GM19452 (cell line): Measurements from ENCODE around the gene TMEM178B.
"Not testable (repeated sequence)": the region's sequence is repeated elsewhere in the genome, so short reads cannot be mapped to it uniquely, and the experiment has no call there.

Experiments
- ATAC-seq: cut with Tn5 transposase; IDR thresholded peaks from one replicate; pipeline ENCODE4 v1.9.1; 2021; ENCODE audit not compliant: unreplicated experiment

TMEM178B gene

DNA sequence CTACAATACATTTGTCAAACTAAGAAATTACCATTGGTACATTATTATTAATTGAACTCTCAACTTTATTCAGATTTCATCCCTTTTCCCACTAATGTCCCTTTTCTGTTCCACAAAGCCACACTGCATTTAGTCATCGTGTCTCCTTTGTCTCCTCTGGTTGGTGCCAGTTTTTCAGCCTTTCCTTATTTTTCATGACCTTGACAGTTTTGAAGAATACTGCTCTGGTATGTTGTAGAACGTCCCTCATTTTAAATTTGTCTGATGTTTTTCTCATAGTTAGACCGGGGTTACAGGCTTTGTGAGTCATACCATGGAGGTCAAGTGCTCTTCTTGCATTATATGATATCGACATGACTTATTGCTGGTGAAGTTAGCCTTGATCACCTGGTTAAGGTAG is 304.0 kb downstream of the TMEM178B start:
- no peak for ATAC-seq

DNA sequence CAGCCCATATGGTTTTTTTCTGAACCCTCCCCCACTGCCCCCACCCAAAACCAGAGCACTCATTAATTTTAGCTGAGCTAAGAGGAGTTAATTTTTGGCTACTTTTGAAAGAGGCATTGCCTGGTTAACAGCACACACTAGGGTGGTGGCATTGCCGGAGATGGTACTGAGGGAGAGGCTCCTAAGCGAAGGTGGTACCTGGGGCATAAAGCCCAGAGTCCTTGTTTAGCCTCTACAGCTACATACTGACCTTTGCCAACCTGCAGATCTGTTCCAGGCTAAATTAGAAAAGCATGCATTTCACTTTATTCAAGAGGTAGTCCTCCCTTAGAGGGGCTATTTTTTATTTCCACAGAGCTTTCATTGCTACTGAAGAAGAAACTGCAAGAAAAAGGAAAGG is 304.5 kb downstream of the TMEM178B start:
- no peak for ATAC-seq

DNA sequence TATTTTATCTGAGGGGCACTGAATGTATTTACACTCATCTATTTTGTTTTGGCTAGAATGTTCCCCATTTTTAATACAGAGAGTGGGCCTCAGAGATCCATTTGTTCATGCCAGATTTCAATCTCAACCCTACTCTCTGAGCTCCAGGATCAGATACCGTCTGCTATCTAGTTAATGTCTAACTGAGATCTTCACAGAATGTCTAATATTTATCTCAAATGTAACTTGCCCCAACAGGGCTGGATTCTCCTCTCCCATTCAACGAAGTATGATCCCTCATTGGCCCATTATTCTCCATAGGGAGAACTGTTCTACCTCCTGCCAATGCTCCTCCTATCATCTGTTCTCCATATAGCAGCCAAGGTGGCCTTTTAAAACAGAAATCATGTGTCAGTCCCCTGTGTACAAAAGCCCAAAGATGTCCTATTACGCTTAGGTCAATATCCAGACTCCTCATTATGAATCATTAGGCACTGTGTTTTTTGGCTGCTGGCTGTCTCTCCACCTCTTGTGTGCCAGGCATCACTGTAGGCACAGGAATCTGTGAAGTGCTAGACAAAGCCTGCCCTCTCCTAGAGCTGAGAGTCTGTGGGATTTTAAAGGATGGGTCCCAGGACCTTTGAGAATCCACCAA is 308.0 kb downstream of the TMEM178B start:
- ATAC-seq, result no peak

DNA sequence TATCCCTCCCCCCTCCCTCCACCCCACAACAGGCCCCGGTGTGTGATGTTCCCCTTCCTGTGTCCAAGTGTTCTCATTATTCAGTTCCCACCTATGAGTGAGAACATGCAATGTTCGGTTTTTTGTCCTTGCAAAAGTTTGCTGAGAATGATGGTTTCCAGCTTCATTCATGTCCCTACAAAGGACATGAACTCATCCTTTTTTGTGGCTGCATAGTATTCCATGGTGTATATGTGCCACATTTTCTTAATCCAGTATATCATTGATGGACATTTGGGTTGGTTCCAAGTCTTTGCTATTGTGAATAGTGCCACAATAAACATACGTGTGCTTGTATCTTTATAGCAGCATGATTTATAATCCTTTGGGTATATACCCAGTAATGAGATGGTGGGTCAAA is 309.5 kb downstream of the TMEM178B start:
- ATAC-seq, result not testable (repeated sequence)

DNA sequence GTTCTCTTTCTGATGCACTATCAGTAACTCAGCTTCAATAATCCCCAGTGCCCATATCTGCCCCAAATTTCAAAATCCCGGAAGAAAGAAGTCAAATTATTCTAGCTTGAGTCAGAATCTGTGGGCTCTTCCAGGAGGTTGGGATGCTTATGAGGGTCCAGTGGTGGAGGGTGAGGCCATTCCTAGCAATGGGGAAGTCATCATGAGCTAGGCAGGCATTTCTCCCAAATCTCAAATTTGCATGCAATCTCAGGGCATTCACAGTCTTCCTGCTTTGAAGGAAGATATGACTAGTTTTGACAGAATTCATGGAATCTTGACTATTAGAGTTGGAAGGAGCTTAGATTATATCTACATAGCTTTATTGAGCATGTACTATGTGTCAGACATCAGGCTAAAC is 313.0 kb downstream of the TMEM178B start:
- ATAC-seq, result no peak

DNA sequence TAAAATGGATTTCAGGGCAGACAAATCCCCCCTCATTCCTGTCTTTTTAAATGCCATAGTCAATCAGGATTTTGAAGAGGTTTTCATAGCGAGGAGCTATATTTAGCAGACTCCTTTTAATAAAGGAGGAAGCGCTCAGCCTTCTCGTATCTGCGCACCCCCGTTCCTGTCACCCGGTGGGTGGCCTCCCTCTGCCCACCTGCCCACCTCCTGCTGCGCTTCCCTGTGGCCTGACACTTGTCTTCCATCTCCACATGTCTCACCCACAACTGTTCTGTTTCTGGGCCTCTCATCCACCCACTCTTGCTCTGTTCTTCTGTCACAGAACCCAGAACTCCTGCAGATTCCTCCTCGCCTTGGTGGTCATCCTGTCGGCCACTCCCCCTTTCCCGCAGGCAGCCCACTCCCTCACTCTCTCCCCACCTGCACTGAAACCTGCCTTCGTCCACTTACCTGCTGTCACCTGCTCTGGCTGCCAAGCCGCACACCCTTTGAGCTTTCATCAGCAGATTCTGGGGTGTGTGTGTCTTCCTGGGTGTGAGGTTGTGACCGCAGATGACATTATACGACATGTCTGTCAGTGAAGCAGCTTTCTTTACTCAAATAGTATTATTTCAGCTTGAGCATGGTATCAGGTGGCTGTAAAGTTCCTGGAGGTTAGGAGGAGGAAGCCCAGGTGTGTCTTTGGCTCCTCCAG is 313.8 kb downstream of the TMEM178B start:
- ATAC-seq, result no peak

DNA sequence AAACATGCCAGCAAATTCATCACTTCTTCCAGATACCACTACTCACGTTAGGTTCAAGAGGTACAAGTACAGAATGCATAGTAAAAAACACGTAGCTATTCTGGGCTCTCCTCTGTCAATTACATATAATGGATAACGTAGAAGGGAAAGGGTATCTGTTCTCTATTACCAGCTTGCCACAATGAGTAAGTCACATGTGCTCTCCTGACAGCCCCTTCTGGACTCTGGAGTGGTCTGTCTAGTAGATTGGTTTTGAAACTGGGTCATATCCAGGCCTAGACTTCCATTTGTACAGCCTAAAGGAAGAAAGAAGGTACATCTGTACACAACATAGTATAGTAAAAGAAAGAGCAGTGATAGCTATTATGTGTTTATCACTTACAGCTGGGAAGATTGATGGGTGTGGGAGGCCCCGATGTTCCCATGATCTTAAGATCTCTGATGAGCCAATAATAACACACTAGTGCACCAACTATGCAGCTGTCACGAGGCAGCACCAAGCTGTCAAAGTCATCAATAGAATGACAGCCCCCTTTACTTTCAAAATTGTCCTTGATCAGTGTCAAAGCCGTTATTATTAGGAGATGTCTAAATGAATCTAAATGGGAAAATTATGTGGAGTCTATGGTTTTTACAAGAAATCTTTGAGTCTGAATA is 315.4 kb downstream of the TMEM178B start:
- no peak for ATAC-seq

DNA sequence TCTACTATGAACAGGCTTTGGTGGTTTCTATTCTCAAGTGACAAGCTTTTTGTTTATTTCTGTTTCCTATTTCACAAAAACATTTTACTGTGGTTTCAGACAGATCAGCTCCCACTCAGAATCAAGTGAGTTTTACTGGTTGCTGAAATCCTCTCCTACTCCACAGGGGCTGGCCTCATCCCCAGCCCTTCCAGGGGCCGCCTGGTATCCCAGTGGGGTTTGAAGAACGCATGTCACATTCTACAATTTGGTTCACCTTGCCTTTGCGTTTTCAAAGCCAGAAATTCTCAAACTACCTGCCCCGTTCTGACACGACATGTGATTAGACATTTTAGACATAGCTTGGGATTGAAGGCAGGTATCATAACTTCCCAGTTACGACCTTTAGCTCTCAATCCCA is 316.5 kb downstream of the TMEM178B start:
- no peak for ATAC-seq

DNA sequence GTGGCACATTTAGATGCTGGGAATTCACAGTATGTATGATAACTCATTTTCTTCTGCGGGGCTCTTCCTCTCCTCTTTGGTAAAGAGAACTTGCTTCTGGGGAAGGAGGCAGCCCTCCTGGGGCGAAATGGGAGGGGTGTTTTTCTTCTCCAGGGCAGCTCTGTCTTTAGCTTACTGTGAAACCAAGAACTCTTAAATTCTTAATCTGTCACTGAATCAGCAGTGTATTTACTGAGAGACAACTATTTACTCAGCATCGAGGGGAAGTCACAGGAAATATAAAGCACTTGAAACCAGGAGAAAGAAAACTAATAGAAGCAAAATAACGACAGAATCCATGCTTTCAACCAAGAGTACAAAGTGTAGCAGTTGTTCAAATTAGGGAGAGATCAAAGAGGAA is 319.2 kb downstream of the TMEM178B start:
- no peak for ATAC-seq

DNA sequence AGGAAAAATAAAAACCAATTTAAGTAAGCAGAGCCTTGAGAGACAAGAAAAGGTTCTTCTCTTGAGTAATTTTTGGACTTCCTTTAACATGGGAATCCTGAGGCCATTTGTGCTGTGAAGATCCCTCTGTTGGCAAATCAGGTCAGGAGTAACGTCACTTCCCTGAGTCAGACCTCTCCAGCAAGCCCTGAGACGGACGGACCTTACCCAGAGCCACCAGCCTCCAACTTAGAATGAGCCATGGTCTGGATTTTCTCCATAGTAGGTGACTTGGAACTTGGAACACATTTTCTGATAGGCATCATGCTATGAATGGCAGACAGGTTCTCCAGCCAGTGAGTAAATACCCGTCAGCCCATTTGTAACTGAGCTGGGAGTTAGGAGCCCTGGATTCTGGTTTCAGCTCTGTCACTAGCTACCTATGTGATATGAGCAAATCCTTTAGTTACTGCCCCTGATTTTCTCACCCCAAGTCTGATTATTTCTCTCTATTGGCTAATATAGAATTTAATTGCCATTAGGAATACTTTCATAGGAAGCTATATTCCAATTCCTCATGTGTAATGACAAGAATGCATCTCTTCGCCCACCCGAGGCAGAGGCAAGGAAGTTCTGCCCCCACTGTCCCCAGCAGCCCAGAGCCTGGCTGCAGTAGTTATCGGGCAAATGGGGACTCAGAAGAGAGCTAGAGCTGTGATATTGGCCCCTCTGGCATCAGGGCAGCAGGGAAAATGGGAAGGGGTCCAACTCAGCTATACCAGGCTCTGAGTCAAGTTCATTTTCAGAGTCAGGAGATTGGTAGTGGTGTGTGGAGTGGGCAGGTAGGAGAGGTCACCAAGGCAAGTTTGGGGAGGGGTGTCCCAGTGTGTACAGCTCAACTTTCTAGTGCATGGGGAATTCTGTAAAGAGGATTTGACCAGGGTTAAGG is 323.6 kb downstream of the TMEM178B start:
- ATAC-seq, result no peak

DNA sequence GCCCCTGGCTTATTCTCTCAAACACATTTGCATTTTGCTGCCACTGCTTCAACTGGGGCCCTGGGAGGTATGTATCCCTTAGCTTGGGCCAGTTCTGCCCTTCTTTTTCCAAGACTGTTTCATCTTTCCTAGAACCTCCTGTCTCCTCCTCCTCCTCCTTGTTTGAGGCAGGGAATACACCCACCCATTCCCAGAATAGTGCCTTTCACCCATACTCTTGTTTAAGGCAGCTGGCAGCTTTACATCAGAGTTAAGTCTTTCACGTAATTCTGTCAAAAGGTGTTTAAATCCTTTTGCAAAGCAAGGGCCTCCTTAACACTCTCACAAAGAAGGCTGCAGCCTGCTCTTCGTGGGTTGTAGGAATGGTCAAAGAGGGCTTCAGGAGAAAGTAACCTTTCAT is 326.5 kb downstream of the TMEM178B start:
- no peak for ATAC-seq

DNA sequence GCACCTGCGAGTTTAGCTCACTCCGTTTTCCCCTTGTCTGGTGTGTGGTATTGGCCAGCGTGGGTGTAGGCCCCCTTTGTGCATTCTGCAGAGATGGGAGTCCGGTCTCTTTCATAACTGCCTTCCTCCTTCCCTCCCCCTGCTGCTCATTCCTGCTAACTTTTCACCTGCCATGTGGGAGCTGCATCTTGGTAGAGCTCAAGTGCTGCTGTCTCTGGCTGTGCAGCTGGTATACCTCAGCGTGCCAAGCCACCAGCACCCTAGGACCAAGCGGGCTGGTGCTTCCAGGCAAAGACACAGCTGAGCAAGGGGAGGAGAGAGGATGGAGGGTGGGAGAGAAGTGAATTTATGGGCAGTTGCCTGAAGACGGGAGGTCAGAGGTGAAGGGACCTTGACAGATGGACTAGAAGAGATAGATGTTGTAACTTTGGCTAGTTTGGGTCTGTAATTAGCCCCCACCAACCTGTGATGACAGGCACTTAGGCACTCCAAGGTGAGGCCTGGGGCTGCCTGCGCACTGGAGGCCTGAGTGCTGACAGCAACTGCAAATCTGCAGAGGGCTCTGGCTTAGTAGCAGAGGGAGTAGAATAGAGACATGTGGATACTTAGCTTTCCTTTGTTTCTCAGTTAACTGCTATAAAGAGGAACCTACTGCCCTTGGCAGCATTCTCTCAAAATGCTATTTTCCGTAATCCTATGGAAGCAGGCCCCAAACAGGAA is 328.6 kb downstream of the TMEM178B start:
- no peak for ATAC-seq

DNA sequence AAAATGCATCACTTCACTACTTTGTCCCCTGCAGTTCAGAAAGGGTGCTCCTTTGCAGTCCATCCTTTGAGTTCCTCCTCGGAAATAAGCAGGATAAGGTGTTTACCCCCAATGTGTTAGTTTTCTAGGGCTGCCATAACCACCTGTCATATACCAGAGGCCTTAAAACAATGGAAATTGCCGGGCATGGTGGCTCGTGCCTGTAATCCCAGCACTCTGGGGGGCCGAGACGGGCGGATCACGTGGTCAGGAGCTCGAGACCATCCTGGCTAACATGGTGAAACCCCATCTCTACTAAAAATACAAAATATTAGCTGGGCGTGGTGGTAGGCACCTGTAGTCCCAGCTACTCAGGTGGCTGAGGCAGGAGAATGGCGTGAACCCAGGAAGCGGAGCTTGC is 330.0 kb downstream of the TMEM178B start:
- ATAC-seq, result not testable (repeated sequence)

DNA sequence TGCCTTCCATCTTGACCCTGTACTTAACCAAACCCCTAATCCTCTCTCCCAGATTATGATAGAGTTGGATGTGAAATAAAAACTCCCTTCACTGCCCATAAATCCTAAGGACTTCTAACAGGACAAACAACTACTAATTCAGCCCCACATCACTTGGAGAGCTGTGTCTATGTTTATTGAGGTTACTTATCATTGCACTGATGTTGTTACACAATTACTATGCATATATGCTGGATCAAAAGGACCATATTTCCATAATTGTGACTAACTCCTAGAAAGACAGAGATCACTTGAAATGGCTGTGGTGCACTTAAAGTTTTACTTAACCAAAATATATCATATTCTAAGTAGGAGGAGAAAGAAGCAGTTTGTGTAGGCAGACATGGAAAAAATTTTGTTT is 332.5 kb downstream of the TMEM178B start:
- no peak for ATAC-seq

DNA sequence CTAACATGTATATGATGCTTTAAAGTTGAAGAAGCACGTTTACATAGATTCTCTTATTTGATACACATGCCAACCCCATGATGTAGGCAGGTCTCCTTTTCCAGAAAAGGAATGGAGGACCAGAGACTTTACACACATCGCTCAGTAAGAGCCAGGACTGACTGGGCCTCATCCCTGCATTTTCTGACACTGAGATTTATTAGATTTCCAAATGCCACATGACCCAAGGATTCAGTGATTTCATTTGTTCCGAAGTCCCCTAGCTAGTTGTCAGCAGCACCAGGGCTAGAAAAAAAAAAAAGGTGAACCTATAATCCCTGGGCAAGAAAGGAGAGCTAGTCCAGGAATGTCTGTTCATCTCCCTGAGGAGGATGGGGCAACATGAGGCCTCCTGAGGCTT is 334.0 kb downstream of the TMEM178B start:
- no peak for ATAC-seq

DNA sequence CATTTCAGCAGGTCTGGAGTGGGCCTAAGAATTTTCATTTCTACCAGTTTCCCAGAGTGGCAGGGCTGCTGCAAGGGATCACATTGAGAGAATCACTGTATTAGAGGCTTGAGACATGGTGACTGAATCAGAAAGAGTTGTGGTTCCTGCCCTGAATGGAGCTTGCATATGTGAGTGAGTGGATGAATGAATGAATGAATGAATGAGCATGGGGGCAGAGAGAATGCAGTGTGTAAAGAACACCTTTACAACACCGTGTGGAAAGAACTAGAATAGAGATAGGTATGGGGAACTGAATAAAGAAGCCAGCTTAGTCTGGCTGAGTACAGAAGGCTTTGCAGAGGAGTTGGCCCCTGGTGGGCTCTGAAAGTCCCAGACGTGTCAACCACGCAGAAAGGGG is 334.6 kb downstream of the TMEM178B start:
- no peak for ATAC-seq

DNA sequence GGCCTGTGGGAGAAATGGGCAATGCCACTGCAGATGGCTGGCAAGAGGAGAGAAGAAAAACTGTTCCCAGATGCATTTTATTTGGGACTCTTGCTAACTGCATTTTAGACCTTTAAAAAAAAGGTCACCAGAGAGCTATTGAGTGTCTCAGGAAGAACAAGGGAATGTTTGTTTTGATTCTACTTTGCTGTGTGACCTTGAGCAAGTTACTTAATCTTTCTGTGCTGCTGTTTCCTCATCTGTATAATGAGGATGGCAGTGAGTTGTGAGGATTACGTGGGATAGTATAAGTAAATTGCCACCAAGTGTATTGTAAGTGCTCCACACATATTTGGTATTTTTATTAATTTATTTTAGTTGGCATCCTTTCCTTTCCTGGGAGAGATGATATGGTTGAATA is 335.4 kb downstream of the TMEM178B start:
- ATAC-seq, result no peak

DNA sequence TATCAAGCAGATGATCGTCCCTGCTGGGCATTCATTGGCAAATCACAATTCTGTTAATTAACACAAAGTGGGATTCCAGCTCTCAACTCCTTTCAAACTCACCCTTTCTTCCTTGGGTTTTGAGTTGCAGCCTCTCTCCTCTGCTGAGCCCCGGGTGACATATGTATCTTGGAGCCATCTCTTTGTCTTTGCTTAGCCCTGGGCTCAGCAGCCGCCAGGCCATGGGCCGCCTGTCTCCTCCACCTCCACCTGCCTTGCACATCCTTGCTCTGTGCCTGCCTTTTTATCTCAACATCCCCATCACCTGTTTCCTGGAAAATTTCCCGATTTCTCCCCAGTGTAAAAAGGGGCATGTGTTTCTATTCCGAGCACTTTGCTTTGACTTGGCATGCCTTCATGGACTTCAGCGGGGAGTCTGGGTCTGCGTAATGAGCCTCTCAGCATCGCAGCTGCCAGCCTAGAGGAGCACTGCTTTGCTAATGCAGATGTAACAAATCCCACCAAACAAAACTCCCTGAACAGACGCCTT is 336.0 kb downstream of the TMEM178B start:
- no peak for ATAC-seq

DNA sequence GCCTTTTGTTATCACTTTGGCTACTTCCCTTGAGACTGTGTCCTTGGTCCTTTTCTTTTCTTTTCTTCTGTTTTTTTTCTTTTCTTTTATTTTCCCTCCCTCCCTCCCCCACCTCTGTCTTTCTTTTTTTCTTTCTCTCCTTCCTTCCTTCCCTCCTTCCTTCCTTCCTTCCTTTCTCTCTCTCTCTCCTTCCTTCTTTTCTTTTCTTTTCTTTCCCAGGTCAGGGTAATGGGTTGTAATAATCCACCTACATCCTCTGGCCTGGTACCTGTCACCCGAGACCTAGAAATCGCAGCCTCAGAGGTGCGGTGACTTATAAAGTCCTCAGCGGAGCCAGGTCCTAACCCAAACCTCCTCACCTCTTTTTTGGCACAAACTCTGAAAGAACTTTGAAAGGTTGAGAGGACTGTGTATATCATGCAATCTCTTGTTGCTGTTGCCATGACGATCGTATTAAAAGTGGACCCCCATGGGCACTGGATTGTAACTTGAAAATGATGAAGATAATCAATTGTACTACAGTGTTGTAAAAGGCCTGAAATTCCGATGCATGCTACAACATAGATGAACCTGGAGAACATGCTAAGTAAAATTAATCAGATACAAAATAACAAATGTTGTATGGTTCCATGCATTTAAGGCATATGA is 336.6 kb downstream of the TMEM178B start:
- ATAC-seq, result no peak

DNA sequence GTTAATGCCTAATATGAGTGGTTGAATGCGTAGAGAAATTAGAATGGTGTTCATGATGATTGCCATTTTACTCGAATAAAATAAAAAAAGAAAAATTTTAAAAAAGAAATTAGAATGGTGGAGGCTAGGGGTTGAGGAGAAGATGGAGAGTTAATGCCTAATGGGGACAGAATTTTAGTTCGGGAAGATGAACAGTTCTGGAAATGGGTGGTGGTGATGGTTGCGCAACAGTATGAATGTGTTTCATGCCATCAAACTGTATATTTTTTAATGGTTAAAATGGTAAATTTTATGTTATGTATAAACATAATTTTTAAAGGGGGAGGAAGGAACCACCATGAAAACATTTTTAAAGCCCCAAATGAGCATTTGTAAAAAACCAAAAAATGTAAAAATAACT is 337.3 kb downstream of the TMEM178B start:
- ATAC-seq, result no peak
